H9 (cell line): Measurements from ENCODE around the gene PAX8. TPM values are rescaled to one million over a fixed set of nuclear protein-coding genes. Genes with fewer than 3 reads are reported as not detected.
"Not testable (repeated sequence)": the region's sequence is repeated elsewhere in the genome, so short reads cannot be mapped to it uniquely, and the experiment has no call there.

ENCODE experiments used
- DNase-seq: peaks from one replicate; pipeline ENCODE4 v3.0.0-alpha.2; 2017
- H2AFZ ChIP-seq: one replicate; pipeline ENCODE4 v1.6.1; 2013; ENCODE audit warnings: mild to moderate bottlenecking, low read length, control low read depth, moderate library complexity
- H2AK5ac ChIP-seq: 2 replicates; pipeline ENCODE4 v1.6.1; 2013; ENCODE audit warnings: low read length, control low read depth, mixed read lengths; ENCODE audit not compliant: insufficient read length
- H2BK120ac ChIP-seq: one replicate; pipeline ENCODE4 v1.6.1; 2013; ENCODE audit warnings: low read depth, mild to moderate bottlenecking, low read length, control low read depth, inconsistent platforms; ENCODE audit not compliant: poor library complexity, severe bottlenecking
- H2BK12ac ChIP-seq: 2 replicates; pipeline ENCODE4 v1.6.1; 2013; ENCODE audit warnings: low read length, control low read depth, mixed read lengths, low read depth; ENCODE audit not compliant: insufficient read length
- H2BK15ac ChIP-seq: 2 replicates; pipeline ENCODE4 v1.6.1; 2013; ENCODE audit warnings: low read depth, low read length, control low read depth
- H2BK20ac ChIP-seq: one replicate; pipeline ENCODE4 v1.6.1; 2013; ENCODE audit warnings: low read depth, mild to moderate bottlenecking, low read length, control low read depth, inconsistent platforms; ENCODE audit not compliant: poor library complexity, severe bottlenecking
- H2BK5ac ChIP-seq: 2 replicates; pipeline ENCODE4 v1.6.1; 2013; ENCODE audit warnings: low read length, control low read depth, mixed read lengths; ENCODE audit not compliant: insufficient read length
- H3K14ac ChIP-seq: 2 replicates; pipeline ENCODE4 v1.6.1; 2013; ENCODE audit warnings: low read length, control low read depth; ENCODE audit not compliant: insufficient read depth
- H3K18ac ChIP-seq: 2 replicates; pipeline ENCODE4 v1.6.1; 2013; ENCODE audit warnings: low read depth, mild to moderate bottlenecking, mixed read lengths, low read length, control low read depth; ENCODE audit not compliant: insufficient read length
- H3K23ac ChIP-seq: 2 replicates; pipeline ENCODE4 v1.6.1; 2013; ENCODE audit warnings: low read length, control low read depth, mixed read lengths, low read depth; ENCODE audit not compliant: insufficient read length
- H3K23me2 ChIP-seq: 2 replicates; pipeline ENCODE4 v1.6.1; 2013; ENCODE audit warnings: low read depth, mild to moderate bottlenecking, mixed read lengths, low read length, control low read depth; ENCODE audit not compliant: insufficient read length, poor library complexity, severe bottlenecking
- H3K27ac ChIP-seq: 2 replicates; pipeline ENCODE4 v1.5.1; 2013; ENCODE audit warnings: low read length, control low read depth, mixed read lengths, low read depth; ENCODE audit not compliant: insufficient read length
- H3K27me3 ChIP-seq: 2 replicates; pipeline ENCODE4 v1.6.1; 2013; ENCODE audit warnings: low read length, control low read depth, inconsistent platforms; ENCODE audit not compliant: insufficient read depth
- H3K4ac ChIP-seq: 2 replicates; pipeline ENCODE4 v1.6.1; 2013; ENCODE audit warnings: low read depth, mild to moderate bottlenecking, control low read depth, inconsistent platforms, low read length, moderate library complexity
- H3K4me1 ChIP-seq: 2 replicates; pipeline ENCODE4 v1.6.1; 2013; ENCODE audit warnings: low read length, control low read depth, inconsistent platforms; ENCODE audit not compliant: insufficient read depth
- H3K4me2 ChIP-seq: 2 replicates; pipeline ENCODE4 v1.6.1; 2013; ENCODE audit warnings: low read length, control low read depth, mixed read lengths; ENCODE audit not compliant: insufficient read length, insufficient read depth
- H3K56ac ChIP-seq: 2 replicates; pipeline ENCODE4 v1.6.1; 2013; ENCODE audit warnings: low read depth, mild to moderate bottlenecking, mixed read lengths, low read length, control low read depth; ENCODE audit not compliant: insufficient read length
- H3K79me1 ChIP-seq: 2 replicates; pipeline ENCODE4 v1.6.1; 2013; ENCODE audit warnings: low read depth, mild to moderate bottlenecking, moderate library complexity, low read length, control low read depth, inconsistent platforms; ENCODE audit not compliant: insufficient read depth, poor library complexity, severe bottlenecking
- H3K79me2 ChIP-seq: 2 replicates; pipeline ENCODE4 v1.6.1; 2013; ENCODE audit warnings: low read length, control low read depth, inconsistent platforms; ENCODE audit not compliant: insufficient read depth
- H3K9ac ChIP-seq: 2 replicates; pipeline ENCODE4 v1.6.1; 2013; ENCODE audit warnings: low read length, control low read depth, mixed read lengths; ENCODE audit not compliant: insufficient read length; ENCODE audit errors: extremely low read depth
- H3K9me3 ChIP-seq: one replicate; pipeline ENCODE4 v1.6.1; 2013; ENCODE audit warnings: low read depth, low read length, inconsistent platforms; ENCODE audit not compliant: control insufficient read depth
- H3T11ph ChIP-seq: one replicate; pipeline ENCODE4 v1.6.1; 2013; ENCODE audit warnings: mild to moderate bottlenecking, low read length, control low read depth, inconsistent platforms
- H4K20me1 ChIP-seq: one replicate; pipeline ENCODE4 v1.6.1; 2013; ENCODE audit not compliant: control insufficient read depth, insufficient read length, insufficient read depth
- H4K5ac ChIP-seq: 2 replicates; pipeline ENCODE4 v1.6.1; 2013; ENCODE audit warnings: low read depth, mild to moderate bottlenecking, mixed read lengths, low read length, control low read depth; ENCODE audit not compliant: insufficient read length
- H4K8ac ChIP-seq: replicated peaks from 2 replicates; pipeline ENCODE4 v1.6.1; 2013; ENCODE audit warnings: low read length, control low read depth, mixed read lengths, low read depth; ENCODE audit not compliant: insufficient read length
- H4K91ac ChIP-seq: 2 replicates; pipeline ENCODE4 v1.6.1; 2013; ENCODE audit warnings: low read depth, mild to moderate bottlenecking, moderate library complexity, mixed read lengths, low read length, control low read depth; ENCODE audit not compliant: insufficient read length
- H3K27ac Mint-ChIP-seq, 3 experiments: 2 replicates in 2 of 3; 3 replicates in 1 of 3; pipeline ENCODE4 v1.8.0; 2020 to 2021; ENCODE audit warnings: mixed read lengths in 3 of 3, mild to moderate bottlenecking in 1 of 3, moderate library complexity in 1 of 3
- H3K27me3 Mint-ChIP-seq: 2 replicates; pipeline ENCODE4 v1.8.0; 2021; ENCODE audit warnings: low read depth, mild to moderate bottlenecking, moderate library complexity, mixed read lengths
- H3K36me3 Mint-ChIP-seq, 3 experiments: 2 replicates in 2 of 3; 3 replicates in 1 of 3; pipeline ENCODE4 v1.8.0; 2020 to 2021; ENCODE audit warnings: low read depth in 3 of 3, mixed read lengths in 3 of 3; ENCODE audit not compliant: insufficient read depth in 1 of 3
- H3K4me1 Mint-ChIP-seq, 2 experiments: 2 replicates each; pipeline ENCODE4 v1.8.0; 2020; ENCODE audit warnings: mixed read lengths in 2 of 2
- H3K4me3 Mint-ChIP-seq, 2 experiments: 2 replicates in 1 of 2; 3 replicates in 1 of 2; pipeline ENCODE4 v1.8.0; 2020 to 2021; ENCODE audit warnings: mild to moderate bottlenecking in 2 of 2, mixed read lengths in 2 of 2, moderate library complexity in 1 of 2
- H3K9me3 Mint-ChIP-seq, 2 experiments: 2 replicates in 1 of 2; 3 replicates in 1 of 2; pipeline ENCODE4 v1.8.0; 2020; ENCODE audit warnings: mild to moderate bottlenecking in 2 of 2, mixed read lengths in 2 of 2, moderate library complexity in 1 of 2
- CTCF ChIP-seq: fragments of 200-600 bp; sonication (generic); conservative IDR thresholded peaks from 3 replicates; pipeline ENCODE4 v1.8.0; 2021; ENCODE audit warnings: antibody characterized with exemption, mild to moderate bottlenecking
- WGBS: extraction: QIAGEN DNeasy Blood & Tissue Kit; methylation state at CpG from one replicate; pipeline ENCODE4 v1.1.7; 2013; ENCODE audit warnings: missing lambda C conversion rate, low lambda C conversion rate, mixed read lengths; ENCODE audit not compliant: insufficient read length; ENCODE audit errors: extremely low coverage; 5-methylcytosine and 5-hydroxymethylcytosine counted together
- total RNA-seq: library from RNA; stranded (reverse); gene quantifications from 2 replicates; pipeline ENCODE4 v1.2.1, GENCODE V29; 2021

Gene PAX8
- total RNA-seq, 1 experiment from 2014 or later, result not detected

- not testable (repeated sequence) for H2BK12ac ChIP-seq, H2BK20ac ChIP-seq, H3K4me2 ChIP-seq, H4K8ac ChIP-seq, H4K20me1 ChIP-seq, H4K5ac ChIP-seq, H3K4ac ChIP-seq, H3K79me1 ChIP-seq, H3K27me3 ChIP-seq, H2BK5ac ChIP-seq, H3K14ac ChIP-seq, H3K9me3 Mint-ChIP-seq, DNase-seq, H3K9me3 ChIP-seq, H3K79me2 ChIP-seq, H3K23ac ChIP-seq, H3K4me1 ChIP-seq, H2AK5ac ChIP-seq, H2BK15ac ChIP-seq, H2AFZ ChIP-seq, H3K9ac ChIP-seq, H3K27ac Mint-ChIP-seq, H3K4me3 Mint-ChIP-seq, H3T11ph ChIP-seq, H3K23me2 ChIP-seq, H3K27ac ChIP-seq, H3K56ac ChIP-seq, H3K18ac ChIP-seq, H4K91ac ChIP-seq, H3K36me3 Mint-ChIP-seq, H2BK120ac ChIP-seq
- H3K4me1 Mint-ChIP-seq, result peaks cover 16 to 19% of the 10 kb centered on the region in 2 experiments
- peaks cover 61% of the 10 kb centered on the region for H3K27me3 Mint-ChIP-seq
- peak; percentile 40 for TF ChIP-seq CTCF
- WGBS, result no CpG with 5 or more reads among the region's 7 CpGs
Measured at GRCh38 chr2:113320106-113320505, 41.4 kb upstream of the PAX8 start.

- not testable (repeated sequence) for H3K9ac ChIP-seq, H2BK5ac ChIP-seq, H3K79me2 ChIP-seq, H3K18ac ChIP-seq, H3K36me3 Mint-ChIP-seq, H3K27ac ChIP-seq, H3K4me2 ChIP-seq, H4K91ac ChIP-seq, DNase-seq, H3K14ac ChIP-seq, H3K79me1 ChIP-seq, H3K4me1 ChIP-seq, H3K9me3 ChIP-seq, H4K20me1 ChIP-seq, H3K4me3 Mint-ChIP-seq, H3T11ph ChIP-seq, H4K5ac ChIP-seq, H3K23ac ChIP-seq, H4K8ac ChIP-seq, H3K23me2 ChIP-seq, H2AFZ ChIP-seq, H3K27me3 ChIP-seq, H3K9me3 Mint-ChIP-seq, H3K4ac ChIP-seq, H3K56ac ChIP-seq, H2BK15ac ChIP-seq, H2BK20ac ChIP-seq, H2BK120ac ChIP-seq, H2BK12ac ChIP-seq, H2AK5ac ChIP-seq, H3K27ac Mint-ChIP-seq
- Mint-ChIP-seq H3K27me3 (peaks cover 58% of the 10 kb centered on the region), H3K4me1 (peaks cover 11 to 12% of the 10 kb centered on the region in 2 experiments)
- no CpG with 5 or more reads among the region's 3 CpGs for WGBS
Measured at GRCh38 chr2:113318941-113319340, 40.2 kb upstream of the PAX8 start.
